Naive thymus-derived CD4-positive, alpha-beta T cell (primary cell): ENCODE data around the gene EDA. TPM values are rescaled to one million over a fixed set of nuclear protein-coding genes. Genes with fewer than 3 reads are reported as not detected.

Source experiments
- ATAC-seq: fragments of 150-1000 bp; cut with Tn5 transposase; 2 replicates; pipeline ENCODE4 v1.10.0; 2021; ENCODE audit warnings: mild to moderate bottlenecking, moderate library complexity
- CTCF ChIA-PET: fragments of 350-600 bp; sonication (Branson Sonifier 250); formaldehyde crosslinking; loops from one replicate; lab custom pipeline; 2021; ENCODE audit warnings: antibody characterized with exemption; lab: Charles Lee
- POLR2A ChIA-PET: fragments of 350-600 bp; sonication (Branson Sonifier 250); formaldehyde crosslinking; loops from one replicate; lab custom pipeline; 2021; ENCODE audit warnings: antibody characterized with exemption, inconsistent platforms; lab: Charles Lee
- DNase-seq, 9 donors: peaks; one replicate each; pipeline versions ENCODE4 v3.0.0 to v3.0.0-alpha.2; 2020 to 2022; ENCODE audit warnings: mixed read lengths in 1 of 9
- H3K27ac ChIP-seq: one replicate; pipeline ENCODE4 v1.7.0; 2013; ENCODE audit warnings: mild to moderate bottlenecking, low read depth, low read length, moderate library complexity
- H3K27me3 ChIP-seq, 2 donors: one replicate each; pipeline ENCODE4 v1.7.0; 2013; ENCODE audit warnings: low read length in 2 of 2, mild to moderate bottlenecking in 2 of 2, moderate library complexity in 2 of 2; ENCODE audit not compliant: control insufficient read depth in 2 of 2, insufficient read depth in 2 of 2
- H3K36me3 ChIP-seq, 3 experiments: 1 replicate in 2 of 3; 2 replicates in 1 of 3; pipeline ENCODE4 v1.7.0; 2013; ENCODE audit warnings: low read length in 3 of 3, mild to moderate bottlenecking in 3 of 3, moderate library complexity in 1 of 3; ENCODE audit not compliant: insufficient read depth in 3 of 3, control insufficient read depth in 2 of 3
- H3K4me1 ChIP-seq, 2 donors: one replicate each; pipeline ENCODE4 v1.7.0; 2013; ENCODE audit warnings: low read length in 2 of 2, mild to moderate bottlenecking in 2 of 2, moderate library complexity in 1 of 2; ENCODE audit not compliant: control insufficient read depth in 2 of 2, insufficient read depth in 2 of 2
- H3K4me3 ChIP-seq: 2 replicates; pipeline ENCODE4 v1.7.0; 2013; ENCODE audit warnings: mild to moderate bottlenecking, low read length
- H3K9me3 ChIP-seq, 3 experiments: 1 replicate in 2 of 3; 2 replicates in 1 of 3; pipeline ENCODE4 v1.7.0; 2013; ENCODE audit warnings: low read length in 3 of 3; ENCODE audit not compliant: control insufficient read depth in 2 of 3
- H3K27ac Mint-ChIP-seq, 9 donors: one replicate each; pipeline ENCODE4 v1.8.0; 2020 to 2022; ENCODE audit warnings: mixed read lengths in 9 of 9, mild to moderate bottlenecking in 8 of 9, moderate library complexity in 5 of 9, inconsistent platforms in 2 of 9
- H3K27me3 Mint-ChIP-seq, 5 donors: one replicate each; pipeline ENCODE4 v1.8.0; 2021 to 2022; ENCODE audit warnings: mixed read lengths in 5 of 5, mild to moderate bottlenecking in 1 of 5
- H3K36me3 Mint-ChIP-seq, 5 donors: one replicate each; pipeline ENCODE4 v1.8.0; 2020 to 2022; ENCODE audit warnings: mixed read lengths in 5 of 5, mild to moderate bottlenecking in 3 of 5, inconsistent platforms in 1 of 5
- H3K4me1 Mint-ChIP-seq, 7 donors: one replicate each; pipeline ENCODE4 v1.8.0; 2020 to 2022; ENCODE audit warnings: mixed read lengths in 7 of 7, mild to moderate bottlenecking in 3 of 7, inconsistent platforms in 1 of 7
- H3K4me3 Mint-ChIP-seq, 10 donors: one replicate each; pipeline ENCODE4 v1.8.0; 2020 to 2022; ENCODE audit warnings: mild to moderate bottlenecking in 10 of 10, mixed read lengths in 10 of 10, moderate library complexity in 6 of 10, inconsistent platforms in 2 of 10
- H3K9me3 Mint-ChIP-seq, 11 donors: one replicate each; pipeline ENCODE4 v1.8.0; 2020 to 2022; ENCODE audit warnings: mixed read lengths in 11 of 11, mild to moderate bottlenecking in 4 of 11, inconsistent platforms in 1 of 11, moderate library complexity in 1 of 11
- intact Hi-C, 2 donors: fragments of 100-400 bp; cut with micrococcal nuclease; formaldehyde crosslinking; loops; one replicate each; pipeline ENCODE4 v1.15.1; 2023
- polyA plus RNA-seq, 2 donors: library from polyadenylated mRNA; unstranded; fragments of 300-500 nt; fragmentation: Illumina TruSeq; gene quantifications; one replicate each; pipeline ENCODE4 v1.2.3, GENCODE V29; 2021
- total RNA-seq, 6 experiments: library from RNA in 5 of 6; stranded (reverse) in 5 of 6; gene quantifications; 1 replicate in 5 of 6; 2 replicates in 1 of 6; pipeline ENCODE4 v1.2.3 and lab custom pipeline; 2021 to 2026

Gene EDA
- total and polyA plus RNA-seq, 7 experiments from 2014 or later: 1.1 to 14.3 (median 2.7) TPM

DNA sequence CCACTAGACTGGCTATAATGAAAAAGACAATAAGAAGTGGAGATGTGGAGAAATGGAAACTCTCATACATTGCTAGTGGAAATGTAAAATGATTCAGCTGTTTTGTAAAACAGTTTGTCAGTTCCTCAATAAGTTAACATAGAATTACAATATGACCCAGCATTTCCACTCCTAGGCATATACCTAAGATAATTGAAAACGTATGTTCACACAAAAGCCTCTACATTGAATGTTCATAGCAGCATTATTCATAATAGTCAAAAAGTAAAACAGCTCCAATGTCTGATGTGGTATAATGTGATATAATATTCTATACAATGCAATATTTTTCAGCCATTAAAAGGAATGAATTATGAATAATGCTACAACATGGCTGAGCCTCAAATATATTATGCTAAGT, 10.2 kb downstream of the EDA start:
- H3K4me3 Mint-ChIP-seq: no peak overlapping the region
- no peaks in the 10 kb centered on the region for H3K9me3 ChIP-seq
- no peaks in the 10 kb centered on the region for H3K27me3 Mint-ChIP-seq
- no peak for ATAC-seq
- intact Hi-C loops: no loop called here
- ChIA-PET POLR2A (no interaction called here), CTCF (no interaction called here)
- no peaks in the 10 kb centered on the region for H3K27me3 ChIP-seq
- no peak overlapping the region for H3K27ac Mint-ChIP-seq
- no peak for DNase-seq
- peaks cover 0 to 25% (median 7%) of the 10 kb centered on the region in 7 donors for H3K4me1 Mint-ChIP-seq
- no peak overlapping the region for H3K4me3 ChIP-seq
- H3K4me1 ChIP-seq: no peaks in the 10 kb centered on the region
- no peak overlapping the region for H3K27ac ChIP-seq
- H3K9me3 Mint-ChIP-seq: peaks cover 0 to 22% (median 0%) of the 10 kb centered on the region in 11 donors
- H3K36me3 Mint-ChIP-seq: peaks cover 0 to 5% (median 0%) of the 10 kb centered on the region in 5 donors
- H3K36me3 ChIP-seq: no peaks in the 10 kb centered on the region

DNA sequence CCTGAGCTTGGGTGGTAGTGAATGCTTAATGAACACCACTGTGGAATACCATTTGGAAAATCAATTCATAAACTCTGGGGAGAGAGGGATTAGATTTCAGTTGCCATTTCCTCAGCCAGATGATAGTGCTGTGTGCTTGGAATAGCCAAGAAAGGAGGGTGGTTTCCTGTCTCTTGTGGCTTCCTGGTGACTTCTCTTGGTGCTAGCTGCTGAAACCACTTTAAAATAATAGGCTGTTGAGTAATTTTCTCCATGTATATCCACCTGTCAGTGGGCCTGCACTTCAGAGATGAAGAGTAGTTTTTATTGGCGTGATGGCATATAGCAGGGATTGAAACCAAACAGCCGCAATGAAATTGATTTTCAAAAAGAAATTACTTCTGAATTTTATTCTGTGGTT, 11.8 kb downstream of the EDA start:
- ATAC-seq (no peak), DNase-seq (no peak)
- POLR2A ChIA-PET: no interaction called here
- no peaks in the 10 kb centered on the region for H3K36me3 ChIP-seq
- intact Hi-C loops: no loop called here
- no peaks in the 10 kb centered on the region for H3K27me3 ChIP-seq
- no peaks in the 10 kb centered on the region for H3K4me1 ChIP-seq
- CTCF ChIA-PET: interaction anchor here (1.1 kb wide), 1 partner anchor 10 kb away, joined by 5 read pairs; no protein-coding TSS in a partner anchor
- no peaks in the 10 kb centered on the region for H3K27me3 Mint-ChIP-seq
- peaks cover 0 to 22% (median 0%) of the 10 kb centered on the region in 11 donors for H3K9me3 Mint-ChIP-seq
- no peak overlapping the region for H3K4me3 ChIP-seq
- H3K27ac ChIP-seq: no peak overlapping the region
- peaks cover 0 to 25% (median 7%) of the 10 kb centered on the region in 7 donors for H3K4me1 Mint-ChIP-seq
- H3K4me3 Mint-ChIP-seq: peak overlapping the region in 2 of 10 donors; percentile 20 to 31
- no peaks in the 10 kb centered on the region for H3K9me3 ChIP-seq
- H3K36me3 Mint-ChIP-seq: peaks cover 0 to 5% (median 0%) of the 10 kb centered on the region in 5 donors
- H3K27ac Mint-ChIP-seq: no peak overlapping the region

DNA sequence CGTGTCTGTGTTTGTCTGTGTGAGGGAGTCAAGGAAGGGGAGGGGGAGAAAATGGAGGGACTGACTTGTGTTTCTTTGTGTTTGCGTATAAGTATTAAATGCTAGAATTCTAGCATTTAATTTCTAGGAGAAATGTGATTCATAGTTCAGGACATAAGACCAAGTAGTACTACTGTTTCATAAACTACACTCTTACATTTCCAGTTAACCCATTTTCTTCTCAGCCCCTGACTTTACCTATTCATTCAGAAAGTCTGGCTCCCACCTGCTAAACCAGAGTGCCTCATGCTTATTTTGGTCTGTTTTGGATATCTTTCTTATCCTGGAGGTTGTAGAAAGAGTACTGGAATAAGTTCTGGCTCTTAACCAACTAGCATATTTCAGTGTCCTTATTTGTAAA, 14.2 kb downstream of the EDA start:
- DNase-seq: no peak
- Mint-ChIP-seq H3K9me3 (peaks cover 0 to 4% (median 0%) of the 10 kb centered on the region in 11 donors), H3K4me3 (no peak overlapping the region), H3K27ac (no peak overlapping the region), H3K36me3 (no peaks in the 10 kb centered on the region), H3K4me1 (peaks cover 0 to 22% (median 9%) of the 10 kb centered on the region in 7 donors), H3K27me3 (no peaks in the 10 kb centered on the region)
- H3K27me3 ChIP-seq: no peaks in the 10 kb centered on the region
- no peaks in the 10 kb centered on the region for H3K4me1 ChIP-seq
- H3K9me3 ChIP-seq: no peaks in the 10 kb centered on the region
- intact Hi-C loops: no loop called here
- H3K27ac ChIP-seq: no peak overlapping the region
- no peak for ATAC-seq
- ChIA-PET CTCF (no interaction called here), POLR2A (no interaction called here)
- no peak overlapping the region for H3K4me3 ChIP-seq
- no peaks in the 10 kb centered on the region for H3K36me3 ChIP-seq

DNA sequence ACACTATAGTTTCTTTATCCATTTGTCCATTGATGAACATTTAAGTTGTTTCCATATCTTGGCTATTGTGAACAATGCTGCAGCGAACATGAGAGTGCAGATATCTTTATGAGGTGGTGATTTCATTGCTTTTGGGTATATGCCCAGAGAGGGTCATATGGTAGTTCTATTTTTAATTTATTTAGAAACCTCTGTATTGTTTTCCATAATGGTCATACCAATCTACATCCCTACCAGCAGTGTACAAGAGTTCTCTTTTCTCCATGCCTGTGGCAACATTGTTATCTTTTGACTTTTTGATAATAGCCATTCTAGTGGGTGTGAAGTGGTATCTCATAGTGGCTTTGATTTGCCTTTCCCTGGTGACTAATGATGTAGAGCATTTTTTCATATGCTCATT, 48.8 kb downstream of the EDA start:
- Mint-ChIP-seq H3K9me3 (peaks cover 3 to 52% (median 12%) of the 10 kb centered on the region in 11 donors), H3K27me3 (no peaks in the 10 kb centered on the region), H3K36me3 (peaks cover 0 to 7% (median 0%) of the 10 kb centered on the region in 5 donors), H3K4me1 (peaks cover 0 to 2% (median 0%) of the 10 kb centered on the region in 7 donors), H3K4me3 (no peak overlapping the region), H3K27ac (no peak overlapping the region)
- DNase-seq: no peak
- Histone ChIP-seq H3K4me3 (no peak overlapping the region), H3K4me1 (no peaks in the 10 kb centered on the region), H3K36me3 (no peaks in the 10 kb centered on the region), H3K27ac (no peak overlapping the region), H3K27me3 (no peaks in the 10 kb centered on the region), H3K9me3 (no peaks in the 10 kb centered on the region)
- intact Hi-C loops: no loop called here
- ChIA-PET POLR2A (no interaction called here), CTCF (no interaction called here)
- ATAC-seq: no peak

DNA sequence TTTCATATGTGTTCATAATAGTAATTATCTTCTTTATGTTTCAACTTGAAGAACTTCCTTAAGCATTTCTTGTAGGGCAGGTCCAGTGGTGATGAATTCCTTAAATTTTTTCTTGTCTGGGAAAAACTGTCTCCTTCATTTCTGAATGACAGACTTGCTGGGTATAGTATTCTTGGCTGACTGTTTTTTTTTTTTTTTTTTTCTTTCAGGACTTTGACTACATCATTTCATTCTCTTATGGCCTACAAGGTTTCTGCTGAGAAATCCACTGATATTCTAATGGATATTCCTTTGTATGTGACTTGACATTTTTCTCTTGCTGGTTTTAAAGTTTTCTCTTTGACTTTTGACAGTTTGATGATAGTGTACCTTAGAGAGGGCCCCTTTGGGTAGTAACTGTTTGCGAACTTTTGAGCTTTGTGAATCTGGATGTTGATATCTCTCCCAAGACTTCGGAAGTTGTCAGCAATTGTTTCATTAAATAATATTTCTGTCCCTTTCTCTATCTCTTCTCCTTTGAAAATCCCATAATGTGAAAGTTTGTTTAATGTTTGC, 54.2 kb downstream of the EDA start:
- H3K4me3 ChIP-seq: no peak overlapping the region
- H3K4me1 Mint-ChIP-seq: peaks cover 0 to 2% (median 0%) of the 10 kb centered on the region in 7 donors
- peaks cover 0 to 4% (median 0%) of the 10 kb centered on the region in 3 experiments for H3K9me3 ChIP-seq
- no peak overlapping the region for H3K27ac Mint-ChIP-seq
- H3K27me3 ChIP-seq: no peaks in the 10 kb centered on the region
- peaks cover 4 to 62% (median 20%) of the 10 kb centered on the region in 11 donors for H3K9me3 Mint-ChIP-seq
- H3K27me3 Mint-ChIP-seq: no peaks in the 10 kb centered on the region
- ChIA-PET POLR2A (no interaction called here), CTCF (no interaction called here)
- no peak for ATAC-seq
- peaks cover 0 to 7% (median 4%) of the 10 kb centered on the region in 5 donors for H3K36me3 Mint-ChIP-seq
- H3K36me3 ChIP-seq: no peaks in the 10 kb centered on the region
- no peak overlapping the region for H3K4me3 Mint-ChIP-seq
- DNase-seq: no peak
- intact Hi-C loops: no loop called here
- no peak overlapping the region for H3K27ac ChIP-seq
- no peaks in the 10 kb centered on the region for H3K4me1 ChIP-seq

DNA sequence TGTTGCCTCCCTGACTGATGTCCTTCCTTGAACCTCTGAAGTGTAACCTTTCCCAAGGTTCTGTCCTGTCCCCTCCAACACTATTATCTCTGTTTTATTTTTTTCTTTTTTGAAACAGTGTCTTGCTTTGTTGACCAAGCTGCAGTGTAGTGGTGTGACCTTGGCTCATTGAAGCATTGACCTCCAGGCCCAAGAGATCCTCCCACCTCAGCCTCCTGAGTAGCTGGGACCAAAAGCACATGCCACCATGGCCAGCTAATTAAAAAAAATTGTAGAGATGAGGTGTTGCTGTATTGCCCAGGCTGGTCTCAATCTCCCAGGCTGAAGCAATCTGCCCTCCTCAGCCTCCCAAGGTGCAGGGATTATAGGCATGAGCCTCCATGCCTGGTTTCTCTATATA, 59.0 kb downstream of the EDA start:
- H3K27ac ChIP-seq: no peak overlapping the region
- Mint-ChIP-seq H3K27ac (no peak overlapping the region), H3K4me3 (no peak overlapping the region), H3K4me1 (no peaks in the 10 kb centered on the region), H3K27me3 (no peaks in the 10 kb centered on the region), H3K36me3 (peaks cover 0 to 9% (median 4%) of the 10 kb centered on the region in 5 donors), H3K9me3 (peaks cover 3 to 43% (median 15%) of the 10 kb centered on the region in 11 donors)
- ChIA-PET CTCF (no interaction called here), POLR2A (no interaction called here)
- intact Hi-C loops: no loop called here
- no peak overlapping the region for H3K4me3 ChIP-seq
- ATAC-seq (no peak), DNase-seq (no peak)
- H3K27me3 ChIP-seq: no peaks in the 10 kb centered on the region
- H3K9me3 ChIP-seq: peaks cover 0 to 4% (median 0%) of the 10 kb centered on the region in 3 experiments
- no peaks in the 10 kb centered on the region for H3K36me3 ChIP-seq
- no peaks in the 10 kb centered on the region for H3K4me1 ChIP-seq

DNA sequence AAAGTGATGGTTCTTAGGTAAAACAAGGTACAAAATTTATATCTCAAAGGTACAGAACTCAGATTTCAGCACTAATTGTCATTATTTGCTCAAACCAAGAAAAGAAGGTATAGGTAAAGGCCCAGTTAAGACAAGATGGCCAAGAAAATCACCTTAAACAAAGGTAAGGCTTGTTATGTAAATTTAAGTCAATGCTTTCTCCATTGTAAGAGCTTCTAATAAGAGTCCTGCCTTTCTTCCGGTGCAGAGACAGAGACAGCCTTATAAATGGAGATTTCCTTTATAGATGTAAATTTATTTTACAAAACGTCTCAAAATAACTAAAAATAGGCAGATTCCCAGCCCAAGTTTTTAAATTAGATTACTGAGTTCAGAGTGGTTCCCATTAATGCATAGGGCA, 89.9 kb downstream of the EDA start:
- Histone ChIP-seq H3K27me3 (no peaks in the 10 kb centered on the region), H3K27ac (no peak overlapping the region), H3K4me3 (no peak overlapping the region), H3K36me3 (no peaks in the 10 kb centered on the region), H3K4me1 (no peaks in the 10 kb centered on the region), H3K9me3 (no peaks in the 10 kb centered on the region)
- H3K4me1 Mint-ChIP-seq: no peaks in the 10 kb centered on the region
- no peaks in the 10 kb centered on the region for H3K27me3 Mint-ChIP-seq
- DNase-seq: no peak
- intact Hi-C loops: no loop called here
- no peak overlapping the region for H3K4me3 Mint-ChIP-seq
- H3K9me3 Mint-ChIP-seq: peaks cover 0 to 21% (median 5%) of the 10 kb centered on the region in 11 donors
- H3K27ac Mint-ChIP-seq: no peak overlapping the region
- POLR2A ChIA-PET: no interaction called here
- ATAC-seq: no peak
- peaks cover 0 to 9% (median 0%) of the 10 kb centered on the region in 5 donors for H3K36me3 Mint-ChIP-seq
- CTCF ChIA-PET: no interaction called here
